Heart left ventricle (tissue), 13 donors: ENCODE measurements around the gene TIPARP.

ENCODE experiments used
- CTCF ChIP-seq, 12 donors: fragments of 200-600 bp; sonication (generic) in 4 of 12; IDR thresholded peaks; one replicate each; pipeline versions ENCODE4 v1.5.0 to v1.8.0; 2018 to 2022; ENCODE audit warnings: antibody characterized with exemption in 12 of 12, mild to moderate bottlenecking in 5 of 12
- POLR2A ChIP-seq, 2 donors: fragments of 450-650 bp; IDR thresholded peaks; one replicate each; pipeline ENCODE4 v1.6.1; 2017; ENCODE audit warnings: antibody characterized with exemption in 2 of 2, mild to moderate bottlenecking in 2 of 2, moderate library complexity in 2 of 2
- donor health status: ischemic (EF 13 %, LVEDD 7.1; RV severe dilation, severe dysfunction).
- donor health status: DM: no; HTN: yes; CAD: no.
- donor health status: DM: no; HTN: no; CAD: no.
- donor health status: ischemic (EF 25% LVEDD 6.9; RV normal size, moderate dysfunction).
- donor health status: ischemic (EF 25% LVEDD 5.7; RV mildly dilated, moderate dysfunction).
- donor health status: ischemic (EF 35%, LVEDD 5.7; RV mildly dilated, moderate dysfunction).
- donor health status: nonischemic (EF 11% LVEDD 7.7; RV severe dilation, severe dysfunction).
- donor health status: DM: yes; HTN: yes; CAD: no.
- donor health status: PGD.
- donor health status: ischemic (EF 29% LVEDD 5.4; RV normal size, mild dysfunction).
- donor health status: nonischemic (EF 23%, LVEDD 6.1; RV moderate dilation, normal function).

- TF ChIP-seq CTCF (IDR thresholded peaks at IDR 0.05) = no peak
- no peak for TF ChIP-seq POLR2A (IDR thresholded peaks at IDR 0.05)
Measured at GRCh38 chr3:156744631-156745030, 70.2 kb downstream of the TIPARP start.
